ENCODE measurements around the gene COX4I1. TPM values are rescaled to one million over a fixed set of nuclear protein-coding genes. Genes with fewer than 3 reads are reported as not detected.

COX4I1 gene
- total RNA-seq, 1 donor from 2014 or later = 591 TPM

DNA sequence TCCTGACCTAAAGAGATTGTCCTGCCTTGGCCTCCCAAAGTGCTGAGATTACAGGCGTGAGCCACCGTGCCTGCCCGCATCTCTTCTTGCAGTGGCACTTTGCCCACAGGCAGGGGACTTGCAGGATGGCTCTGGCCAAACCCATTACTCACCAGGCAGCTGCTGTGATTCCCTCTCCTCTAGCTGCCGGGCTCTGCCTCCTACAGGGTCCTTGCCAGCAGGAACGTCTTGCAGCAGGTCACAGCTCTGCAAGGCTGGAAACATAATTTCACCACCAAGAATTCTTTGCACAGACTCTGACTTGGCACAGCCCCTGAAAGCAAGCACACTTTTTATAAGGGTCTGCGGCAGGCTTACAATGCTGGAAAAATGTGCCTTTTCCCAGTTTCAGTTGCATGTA is 20.3 kb downstream of the COX4I1 start:
- Histone ChIP-seq H3K36me3 (ENCODE audit: control insufficient read depth, insufficient read depth, low read length) (no peaks in the 10 kb centered on the region), H3K4me3 (ENCODE audit: low read depth, low read length) (no peak overlapping the region), H3K27me3 (ENCODE audit: control insufficient read depth, insufficient read depth, low read length) (peaks cover 7% of the 10 kb centered on the region)
- no peak for DNase-seq (ENCODE audit: low read depth)
- FAIRE-seq = no peak
- TF ChIP-seq, protein P1, sequence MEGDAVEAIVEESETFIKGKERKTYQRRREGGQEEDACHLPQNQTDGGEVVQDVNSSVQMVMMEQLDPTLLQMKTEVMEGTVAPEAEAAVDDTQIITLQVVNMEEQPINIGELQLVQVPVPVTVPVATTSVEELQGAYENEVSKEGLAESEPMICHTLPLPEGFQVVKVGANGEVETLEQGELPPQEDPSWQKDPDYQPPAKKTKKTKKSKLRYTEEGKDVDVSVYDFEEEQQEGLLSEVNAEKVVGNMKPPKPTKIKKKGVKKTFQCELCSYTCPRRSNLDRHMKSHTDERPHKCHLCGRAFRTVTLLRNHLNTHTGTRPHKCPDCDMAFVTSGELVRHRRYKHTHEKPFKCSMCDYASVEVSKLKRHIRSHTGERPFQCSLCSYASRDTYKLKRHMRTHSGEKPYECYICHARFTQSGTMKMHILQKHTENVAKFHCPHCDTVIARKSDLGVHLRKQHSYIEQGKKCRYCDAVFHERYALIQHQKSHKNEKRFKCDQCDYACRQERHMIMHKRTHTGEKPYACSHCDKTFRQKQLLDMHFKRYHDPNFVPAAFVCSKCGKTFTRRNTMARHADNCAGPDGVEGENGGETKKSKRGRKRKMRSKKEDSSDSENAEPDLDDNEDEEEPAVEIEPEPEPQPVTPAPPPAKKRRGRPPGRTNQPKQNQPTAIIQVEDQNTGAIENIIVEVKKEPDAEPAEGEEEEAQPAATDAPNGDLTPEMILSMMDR (IDR thresholded peaks at IDR 0.05; ENCODE audit: insufficient read depth, low read length, severe bottlenecking) = no peak

DNA sequence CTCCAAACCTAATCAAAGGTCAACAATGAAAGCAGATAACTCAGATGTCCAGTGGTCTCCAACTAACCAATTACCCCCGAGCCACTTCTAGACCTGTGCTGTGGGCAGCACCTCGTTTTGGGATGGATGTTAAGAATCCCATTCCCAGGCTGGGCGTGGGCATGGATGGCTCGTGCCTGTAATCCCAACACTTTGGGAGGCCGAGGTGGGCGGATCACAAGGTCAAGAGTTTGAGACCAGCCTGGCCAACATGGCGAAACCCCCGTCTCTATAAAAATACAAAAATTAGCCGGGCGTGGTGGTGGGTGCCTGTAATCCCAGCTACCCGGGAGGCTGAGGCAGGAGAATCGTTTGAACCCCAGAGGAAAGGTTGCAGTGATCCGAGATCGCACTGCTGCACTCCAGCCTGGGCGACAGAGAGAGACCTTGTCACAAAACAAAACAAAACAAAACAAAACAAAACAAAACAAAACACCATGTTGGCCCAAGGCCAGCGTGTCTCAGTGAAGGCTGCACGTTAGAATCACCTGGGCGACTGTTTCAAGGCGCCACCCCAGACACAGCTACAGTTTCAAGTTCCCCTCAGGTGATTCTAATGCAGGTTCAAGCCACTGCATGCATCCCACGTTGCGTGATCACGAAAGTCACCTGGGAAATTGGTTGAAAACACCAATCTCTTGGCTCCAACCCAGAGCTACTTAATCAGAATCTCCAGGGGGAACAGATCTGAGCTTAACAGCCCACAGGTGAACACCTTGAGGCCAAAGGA is 21.3 kb downstream of the COX4I1 start:
- no peaks in the 10 kb centered on the region for H3K36me3 ChIP-seq (ENCODE audit: control insufficient read depth, insufficient read depth, low read length)
- DNase-seq (ENCODE audit: low read depth) = peak; percentile 0
- FAIRE-seq = no peak
- peaks cover 7% of the 10 kb centered on the region for H3K27me3 ChIP-seq (ENCODE audit: control insufficient read depth, insufficient read depth, low read length)
- TF ChIP-seq, protein P1 (IDR thresholded peaks at IDR 0.05; ENCODE audit: insufficient read depth, low read length, severe bottlenecking) = no peak
- no peak overlapping the region for H3K4me3 ChIP-seq (ENCODE audit: low read depth, low read length)

DNA sequence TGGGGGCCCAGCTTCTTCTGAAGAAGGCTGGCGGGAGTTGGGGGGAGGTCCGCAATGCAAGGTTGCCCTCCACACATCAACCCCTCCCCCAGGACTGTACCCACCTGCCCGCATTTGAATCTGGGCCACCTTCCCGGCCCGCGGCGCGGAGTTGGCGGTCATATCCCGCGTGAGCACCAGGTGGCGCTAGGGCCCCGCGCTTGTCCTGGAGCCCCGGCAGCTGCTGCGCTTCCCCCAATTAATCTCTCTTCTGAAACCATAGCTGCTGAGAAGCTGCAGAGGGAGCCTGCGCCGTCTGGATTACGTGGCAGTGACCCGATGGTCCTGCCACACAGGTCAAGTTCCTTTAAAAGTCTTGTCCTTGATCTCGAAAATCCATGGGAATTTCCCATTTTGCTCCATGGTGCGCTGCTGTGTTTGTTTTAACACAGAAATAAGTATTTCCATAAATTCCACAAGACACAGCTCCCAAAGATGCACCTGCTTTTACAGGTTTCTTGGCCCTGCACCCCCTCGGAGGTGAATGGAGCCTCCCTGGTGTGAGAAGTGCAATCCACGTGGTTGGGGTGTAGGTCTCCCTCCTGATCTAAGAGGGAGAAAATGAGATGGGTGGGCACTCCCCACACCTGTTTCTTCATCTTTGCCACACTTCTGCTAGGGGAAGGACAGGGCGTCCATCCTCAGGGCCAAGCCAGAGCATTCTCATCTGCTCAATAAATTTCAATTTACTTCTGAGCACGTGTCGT is 22.1 kb downstream of the COX4I1 start:
- H3K27me3 ChIP-seq (ENCODE audit: control insufficient read depth, insufficient read depth, low read length) = peaks cover 7% of the 10 kb centered on the region
- DNase-seq (ENCODE audit: low read depth) = peak; percentile 49
- FAIRE-seq = no peak
- H3K36me3 ChIP-seq (ENCODE audit: control insufficient read depth, insufficient read depth, low read length) = no peaks in the 10 kb centered on the region
- TF ChIP-seq, protein P1 (IDR thresholded peaks at IDR 0.05; ENCODE audit: insufficient read depth, low read length, severe bottlenecking) = peak; percentile 93
- H3K4me3 ChIP-seq (ENCODE audit: low read depth, low read length) = no peak overlapping the region

DNA sequence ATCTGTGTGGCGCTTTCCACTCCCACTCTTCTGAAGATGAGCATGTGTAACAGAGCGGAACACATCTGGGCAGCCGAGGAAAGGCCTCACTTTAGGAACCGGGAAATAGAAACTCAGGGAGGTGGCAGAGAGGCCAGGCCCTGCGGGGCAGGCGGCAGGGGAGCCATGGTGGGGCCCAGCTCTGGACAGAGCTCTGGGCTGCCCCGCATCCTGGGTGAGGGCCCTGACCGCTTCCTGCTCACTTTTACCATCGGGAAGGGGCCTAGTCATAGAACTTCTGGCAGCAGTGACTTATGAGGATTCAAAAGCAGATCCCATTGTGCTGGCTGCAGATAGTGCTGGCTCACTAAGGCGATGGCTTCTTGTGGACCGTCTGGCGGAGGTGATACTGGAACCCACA is 22.6 kb downstream of the COX4I1 start:
- FAIRE-seq (no peak), DNase-seq (ENCODE audit: low read depth) (no peak)
- TF ChIP-seq, protein P1 (IDR thresholded peaks at IDR 0.05; ENCODE audit: insufficient read depth, low read length, severe bottlenecking) = no peak
- H3K4me3 ChIP-seq (ENCODE audit: low read depth, low read length) = no peak overlapping the region
- no peaks in the 10 kb centered on the region for H3K36me3 ChIP-seq (ENCODE audit: control insufficient read depth, insufficient read depth, low read length)
- peaks cover 7% of the 10 kb centered on the region for H3K27me3 ChIP-seq (ENCODE audit: control insufficient read depth, insufficient read depth, low read length)

DNA sequence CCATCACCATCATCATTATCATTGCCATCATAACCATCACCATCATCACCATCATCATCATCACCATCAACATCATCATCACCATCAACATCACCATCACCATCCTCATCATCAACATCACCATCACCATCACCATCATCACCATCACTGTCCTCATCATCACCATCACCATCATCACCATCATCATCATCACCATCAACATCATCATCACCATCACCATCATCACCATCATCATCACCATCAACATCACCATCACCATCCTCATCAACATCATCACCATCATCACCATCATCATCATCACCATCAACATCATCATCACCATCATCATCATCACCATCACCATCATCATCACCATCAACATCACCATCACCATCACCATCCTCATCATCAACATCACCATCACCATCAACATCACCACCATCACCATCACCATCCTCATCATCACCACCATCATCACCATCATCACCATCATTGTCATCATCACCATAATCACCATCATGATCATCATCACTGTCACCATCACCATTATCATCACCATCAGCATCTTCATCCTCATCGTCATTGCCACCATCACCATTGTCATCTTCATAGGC is 23.9 kb downstream of the COX4I1 start:
- no peak for DNase-seq (ENCODE audit: low read depth)
- H3K36me3 ChIP-seq (ENCODE audit: control insufficient read depth, insufficient read depth, low read length) = no peaks in the 10 kb centered on the region
- TF ChIP-seq, protein P1 (IDR thresholded peaks at IDR 0.05; ENCODE audit: insufficient read depth, low read length, severe bottlenecking) = no peak
- peaks cover 7% of the 10 kb centered on the region for H3K27me3 ChIP-seq (ENCODE audit: control insufficient read depth, insufficient read depth, low read length)
- peak; percentile 55 for FAIRE-seq
- H3K4me3 ChIP-seq (ENCODE audit: low read depth, low read length) = no peak overlapping the region
